CD4-positive, alpha-beta T cell (primary cell): ENCODE results near the gene FBXL19. TPM values are rescaled to one million over a fixed set of nuclear protein-coding genes. Genes with fewer than 3 reads are reported as not detected.
A peak's percentile ranks its signal among the peaks of the same experiment; 100 is the strongest.

Source experiments
- ATAC-seq: fragments of 200-7000 bp; cut with Tn5 transposase; one replicate; pipeline ENCODE4 v1.10.0; 2022; ENCODE audit warnings: mild to moderate bottlenecking; ENCODE audit not compliant: poor library complexity
- CTCF ChIA-PET: fragments of 350-600 bp; sonication (Branson Sonifier 250); formaldehyde crosslinking; loops from one replicate; lab custom pipeline; 2021; ENCODE audit warnings: antibody characterized with exemption, inconsistent platforms; lab: Charles Lee
- POLR2A ChIA-PET: fragments of 350-600 bp; sonication (Branson Sonifier 250); formaldehyde crosslinking; loops from one replicate; lab custom pipeline; 2021; ENCODE audit warnings: antibody characterized with exemption, inconsistent platforms; lab: Charles Lee
- DNase-seq, 14 experiments: peaks; one replicate each; pipeline ENCODE4 v3.0.0-alpha.2; 2013 to 2020; ENCODE audit warnings: mixed read lengths in 2 of 14
- H3K27ac ChIP-seq, 2 donors: one replicate each; pipeline versions ENCODE4 v1.5.1 to v1.7.0; 2013; ENCODE audit warnings: low read length in 2 of 2, low read depth in 1 of 2, mild to moderate bottlenecking in 1 of 2
- H3K27me3 ChIP-seq, 2 experiments: 1 replicate in 1 of 2; 2 replicates in 1 of 2; pipeline versions ENCODE4 v1.6.1 to v1.7.0; 2013; ENCODE audit warnings: low read length in 2 of 2, control low read depth in 1 of 2, mild to moderate bottlenecking in 1 of 2, moderate library complexity in 1 of 2; ENCODE audit not compliant: insufficient read depth in 2 of 2, control insufficient read depth in 1 of 2
- H3K36me3 ChIP-seq: one replicate; pipeline ENCODE4 v1.6.1; 2013; ENCODE audit warnings: low read length, control low read depth; ENCODE audit not compliant: insufficient read depth
- H3K4me1 ChIP-seq: one replicate; pipeline ENCODE4 v1.6.1; 2013; ENCODE audit warnings: low read length, control low read depth; ENCODE audit not compliant: insufficient read depth
- H3K4me3 ChIP-seq: one replicate; pipeline ENCODE4 v1.5.1; 2013; ENCODE audit warnings: mild to moderate bottlenecking, low read length, moderate library complexity
- H3K9me3 ChIP-seq, 2 experiments: 1 replicate in 1 of 2; 2 replicates in 1 of 2; pipeline versions ENCODE4 v1.6.1 to v1.7.0; 2013; ENCODE audit warnings: low read length in 2 of 2, mild to moderate bottlenecking in 2 of 2, control low read depth in 1 of 2, moderate library complexity in 1 of 2; ENCODE audit not compliant: control insufficient read depth in 1 of 2, insufficient read depth in 1 of 2
- H3K27ac Mint-ChIP-seq: one replicate; pipeline ENCODE4 v1.8.0; 2020; ENCODE audit warnings: mixed read lengths
- H3K27me3 Mint-ChIP-seq: one replicate; pipeline ENCODE4 v1.8.0; 2021; ENCODE audit warnings: mixed read lengths
- H3K36me3 Mint-ChIP-seq: one replicate; pipeline ENCODE4 v1.8.0; 2021; ENCODE audit warnings: low read depth, mixed read lengths
- H3K4me1 Mint-ChIP-seq: one replicate; pipeline ENCODE4 v1.8.0; 2021; ENCODE audit warnings: low read depth, mixed read lengths
- H3K4me3 Mint-ChIP-seq: one replicate; pipeline ENCODE4 v1.8.0; 2020; ENCODE audit warnings: mild to moderate bottlenecking, mixed read lengths
- H3K9me3 Mint-ChIP-seq: one replicate; pipeline ENCODE4 v1.8.0; 2020; ENCODE audit warnings: mixed read lengths
- CTCF ChIP-seq: fragments of 200-600 bp; IDR thresholded peaks from one replicate; pipeline ENCODE4 v1.8.0; 2022; ENCODE audit warnings: antibody characterized with exemption, mild to moderate bottlenecking
- intact Hi-C, 2 experiments: fragments of 100-400 bp; cut with DNase I in 1 of 2; cut with micrococcal nuclease in 1 of 2; formaldehyde crosslinking; loops; one replicate each; pipeline versions ENCODE4 v1.15.1 to v1.9.0; 2023 to 2025; cut with DNase I, micrococcal nuclease
- total RNA-seq, 174 experiments: library from RNA in 2 of 174; stranded (reverse) in 2 of 174; gene quantifications; one replicate each; pipeline ENCODE4 v1.2.3 and lab custom pipeline; 2021 to 2026

Gene FBXL19
- total RNA-seq, 2 experiments from 2014 or later: 7.5 to 8.9 TPM

DNA sequence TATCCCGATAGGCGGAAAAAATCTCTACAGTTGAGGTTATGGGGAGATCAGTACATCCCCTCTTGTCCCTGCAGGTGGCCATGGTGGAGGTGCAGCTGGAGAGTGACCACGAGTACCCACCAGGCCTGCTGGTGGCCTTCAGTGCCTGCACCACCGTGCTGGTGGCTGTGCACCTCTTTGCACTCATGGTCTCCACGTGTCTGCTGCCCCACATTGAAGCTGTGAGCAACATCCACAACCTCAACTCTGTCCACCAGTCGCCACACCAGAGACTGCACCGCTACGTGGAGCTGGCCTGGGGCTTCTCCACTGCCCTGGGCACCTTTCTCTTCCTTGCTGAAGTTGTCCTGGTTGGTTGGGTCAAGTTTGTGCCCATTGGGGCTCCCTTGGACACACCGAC, 29.7 kb downstream of the FBXL19 start:
- TF ChIP-seq CTCF: no peak
- intact Hi-C loops: loop anchor here in 1 of 2 experiments (10.0 kb wide), 2 partner anchors 122 to 912 kb away; partner anchors contain the start of genes ZNF646 and ZNF668
- no peak overlapping the region for H3K27ac Mint-ChIP-seq
- peaks cover 30% of the 10 kb centered on the region for H3K4me1 Mint-ChIP-seq
- CTCF ChIA-PET: interaction anchor here (0.9 to 3.4 kb wide), 7 partner anchors 11 to 915 kb away, joined by 3 to 14 read pairs (median 4); partner anchors contain the start of gene HSD3B7
- peaks cover 8% of the 10 kb centered on the region for H3K36me3 Mint-ChIP-seq
- no peak overlapping the region for H3K4me3 Mint-ChIP-seq
- H3K27me3 Mint-ChIP-seq: no peaks in the 10 kb centered on the region
- POLR2A ChIA-PET: interaction anchor here (1.2 to 1.4 kb wide), 3 partner anchors 11 to 226 kb away, joined by 3 read pairs; partner anchors contain the start of gene FUS
- Histone ChIP-seq H3K27ac (no peak overlapping the region), H3K27me3 (no peaks in the 10 kb centered on the region), H3K4me3 (no peak overlapping the region), H3K4me1 (peaks cover 46% of the 10 kb centered on the region), H3K36me3 (no peaks in the 10 kb centered on the region), H3K9me3 (peaks cover 0 to 6% of the 10 kb centered on the region in 2 experiments)
- ATAC-seq (no peak), DNase-seq (no peak)
- no peaks in the 10 kb centered on the region for H3K9me3 Mint-ChIP-seq

DNA sequence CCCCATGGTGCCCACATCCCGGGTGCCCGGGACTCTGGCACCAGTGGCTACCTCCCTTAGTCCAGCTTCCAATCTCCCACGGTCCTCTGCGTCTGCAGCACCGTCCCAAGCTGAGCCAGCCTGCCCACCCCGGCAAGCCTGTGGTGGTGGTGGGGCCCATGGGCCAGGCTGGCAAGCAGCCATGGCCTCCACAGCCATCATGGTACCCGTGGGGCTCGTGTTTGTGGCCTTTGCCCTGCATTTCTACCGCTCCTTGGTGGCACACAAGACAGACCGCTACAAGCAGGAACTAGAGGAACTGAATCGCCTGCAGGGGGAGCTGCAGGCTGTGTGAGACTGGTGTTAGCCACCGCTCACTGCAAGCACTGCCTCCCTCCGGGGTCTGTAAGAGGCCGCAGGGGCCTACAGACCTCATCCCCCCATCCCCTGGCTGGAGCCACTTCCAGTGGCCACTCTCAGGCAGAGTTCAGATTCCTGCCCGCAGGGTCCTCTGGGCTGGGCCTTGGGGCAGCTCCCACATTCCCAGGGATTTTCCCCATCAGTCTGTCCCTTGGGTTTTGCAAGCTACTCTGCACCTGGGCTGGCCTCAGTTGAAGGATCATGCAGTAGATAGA, 30.2 kb downstream of the FBXL19 start:
- ATAC-seq (no peak), DNase-seq (peak; percentile 37 to 83 (median 52))
- H3K27ac ChIP-seq: no peak overlapping the region
- intact Hi-C loops: loop anchor here (1.0 to 10.0 kb wide), 3 partner anchors 28 to 911 kb away; partner anchors contain the start of genes ZNF646 (in 1 of the 2) and ZNF668 (in 1 of the 2)
- Mint-ChIP-seq H3K27me3 (no peaks in the 10 kb centered on the region), H3K4me3 (peak overlapping the region; percentile 81), H3K4me1 (peaks cover 34% of the 10 kb centered on the region), H3K9me3 (no peaks in the 10 kb centered on the region), H3K27ac (peak overlapping the region; percentile 44), H3K36me3 (peaks cover 12% of the 10 kb centered on the region)
- no peaks in the 10 kb centered on the region for H3K27me3 ChIP-seq
- H3K36me3 ChIP-seq: no peaks in the 10 kb centered on the region
- H3K9me3 ChIP-seq: peaks cover 0 to 6% of the 10 kb centered on the region in 2 experiments
- no peak overlapping the region for H3K4me3 ChIP-seq
- CTCF ChIA-PET: interaction anchor here (0.5 to 3.4 kb wide), 11 partner anchors 10 to 915 kb away, joined by 3 to 14 read pairs (median 3); partner anchors contain the start of gene HSD3B7
- POLR2A ChIA-PET: interaction anchor here (0.7 to 1.4 kb wide), 6 partner anchors 9 to 980 kb away, joined by 3 to 4 read pairs (median 3); partner anchors contain the start of gene FUS
- TF ChIP-seq CTCF: peak; percentile 57
- H3K4me1 ChIP-seq: peaks cover 49% of the 10 kb centered on the region

DNA sequence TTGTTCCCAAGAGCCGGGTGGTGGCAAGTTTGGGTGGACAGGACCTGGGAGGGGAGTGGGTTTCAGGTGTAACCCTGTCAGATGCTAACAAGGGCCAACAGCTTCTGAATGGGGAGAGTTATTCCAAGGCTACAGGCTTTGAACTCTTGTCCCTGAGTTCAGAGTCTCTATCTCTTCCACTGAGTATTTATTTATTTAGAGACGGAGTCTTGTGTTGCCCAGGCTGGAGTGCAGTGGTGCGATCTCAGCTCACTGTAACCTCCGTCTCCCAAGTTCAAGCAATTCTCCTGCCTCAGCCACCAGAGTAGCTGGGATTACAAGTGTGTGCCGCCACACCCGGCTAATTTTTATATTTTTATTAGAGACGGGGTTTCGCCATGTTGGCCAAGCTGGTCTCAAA, 31.6 kb downstream of the FBXL19 start:
- Histone ChIP-seq H3K4me1 (peaks cover 47% of the 10 kb centered on the region), H3K27ac (no peak overlapping the region), H3K4me3 (no peak overlapping the region), H3K36me3 (peaks cover 13% of the 10 kb centered on the region), H3K27me3 (no peaks in the 10 kb centered on the region), H3K9me3 (peaks cover 0 to 6% of the 10 kb centered on the region in 2 experiments)
- Mint-ChIP-seq H3K4me1 (peaks cover 40% of the 10 kb centered on the region), H3K36me3 (peaks cover 26% of the 10 kb centered on the region), H3K27ac (peak overlapping the region; percentile 30), H3K9me3 (no peaks in the 10 kb centered on the region), H3K4me3 (peak overlapping the region; percentile 25), H3K27me3 (no peaks in the 10 kb centered on the region)
- ChIA-PET POLR2A (interaction anchor here (0.7 kb wide), 1 partner anchor 119 kb away, joined by 3 read pairs; the partner anchor contains the start of gene ZNF668), CTCF (interaction anchor here (3.4 kb wide), 1 partner anchor 13 kb away, joined by 14 read pairs; no protein-coding TSS in a partner anchor)
- no peak for DNase-seq
- no peak for TF ChIP-seq CTCF
- ATAC-seq: no peak
- intact Hi-C loops: loop anchor here (1.0 to 10.0 kb wide), 3 partner anchors 30 to 910 kb away; partner anchors contain the start of genes ZNF646 (in 1 of the 2) and ZNF668 (in 1 of the 2)
